ENCODE data around the gene INTS11. TPM values are rescaled to one million over a fixed set of nuclear protein-coding genes. Genes with fewer than 3 reads are reported as not detected.

INTS11 gene
- total and polyA plus RNA-seq, 9 of the 15 experiments (the other 6 are each of a cell fraction or from before 2014, with no cell fraction given) = 3.6 to 183 (median 110) TPM

GRCh38 chr1:1309251-1310108, 15.0 kb downstream of the INTS11 start (continued):
- TF ChIP-seq HBP1 (CRISPR knock-in tag; IDR thresholded peaks at IDR 0.05) (no peak), NFATC3 (IDR thresholded peaks at IDR 0.05) (no peak), NR1H2 (CRISPR knock-in tag; IDR thresholded peaks at IDR 0.05) (no peak), ZNF583 (CRISPR knock-in tag; IDR thresholded peaks at IDR 0.05) (no peak), MAZ (CRISPR knock-in tag; conservative IDR thresholded peaks at IDR 0.05 in 1 of 2, IDR thresholded peaks at IDR 0.05 in 1 of 2) (no peak), ZBTB9 (CRISPR knock-in tag; IDR thresholded peaks at IDR 0.05) (no peak), DNMT1 (IDR thresholded peaks at IDR 0.05) (no peak), MIER1 (IDR thresholded peaks at IDR 0.05; ENCODE audit: low read depth) (no peak), LARP7 (IDR thresholded peaks at IDR 0.05) (no peak), ZNF140 (CRISPR knock-in tag; IDR thresholded peaks at IDR 0.05) (no peak), TARDBP (IDR thresholded peaks at IDR 0.05) (no peak), MBD2 (IDR thresholded peaks at IDR 0.05; ENCODE audit: borderline replicate concordance, low read depth) (no peak), ZNF24 (IDR thresholded peaks at IDR 0.05) (no peak), SUPT5H (IDR thresholded peaks at IDR 0.05) (peak; percentile 53), ZNF407 (IDR thresholded peaks at IDR 0.05; ENCODE audit: low read depth) (no peak), ZNF551 (CRISPR knock-in tag; IDR thresholded peaks at IDR 0.05) (no peak), DACH1 (IDR thresholded peaks at IDR 0.05; ENCODE audit: partially characterized antibody) (no peak), NFYB (IDR thresholded peaks at IDR 0.05; ENCODE audit: extremely low read depth, insufficient read length) (no peak), ZNF436 (CRISPR knock-in tag; IDR thresholded peaks at IDR 0.05) (no peak), ZNF507 (tag; conservative IDR thresholded peaks at IDR 0.05) (no peak), SNIP1 (IDR thresholded peaks at IDR 0.05; ENCODE audit: low read depth) (no peak)

Measured in K562 (cell line).